ENCODE data around the gene GNAI3.

GNAI3 gene

DNA sequence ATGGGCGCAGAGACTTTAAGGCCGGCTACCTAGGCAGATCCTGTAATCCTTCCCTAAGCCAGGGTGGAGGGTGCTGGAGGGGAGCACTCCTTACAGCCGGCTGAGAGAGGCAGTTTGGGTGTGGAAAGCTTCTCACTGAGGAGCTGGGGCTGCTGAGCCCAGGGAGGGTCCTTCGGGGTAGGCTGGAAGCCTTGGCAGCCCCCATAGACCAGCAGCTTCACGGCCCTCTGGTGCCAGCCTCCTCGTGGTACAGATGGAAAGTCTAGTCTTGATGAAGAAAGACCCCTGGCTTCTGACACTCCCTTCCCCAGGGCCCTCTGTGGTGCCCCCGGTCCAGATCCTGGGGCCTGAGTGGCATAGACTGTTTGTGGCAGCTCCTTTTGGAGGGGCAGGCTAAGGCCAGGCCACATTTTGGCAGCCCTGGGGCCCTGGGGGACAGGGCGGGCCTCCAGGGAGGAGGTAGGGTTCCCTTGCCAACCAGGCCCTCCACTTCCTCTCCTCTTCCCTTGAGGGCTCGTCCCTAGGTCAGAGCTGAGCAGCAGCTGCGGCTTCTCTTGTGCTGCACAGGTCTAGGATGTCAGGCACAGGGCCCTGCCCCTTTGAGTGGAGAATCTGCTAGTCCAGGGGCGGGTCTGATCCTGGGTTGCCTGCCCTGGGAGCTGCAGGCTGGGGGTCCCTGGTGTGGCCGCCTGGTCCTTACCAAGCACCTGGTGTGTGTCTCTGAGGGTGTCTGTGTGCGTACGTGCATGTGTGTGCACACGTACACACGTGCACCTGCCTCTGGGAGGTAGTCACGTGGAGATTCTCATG is 76.0 kb downstream of the GNAI3 start:
- DNase-seq, result no peak

DNA sequence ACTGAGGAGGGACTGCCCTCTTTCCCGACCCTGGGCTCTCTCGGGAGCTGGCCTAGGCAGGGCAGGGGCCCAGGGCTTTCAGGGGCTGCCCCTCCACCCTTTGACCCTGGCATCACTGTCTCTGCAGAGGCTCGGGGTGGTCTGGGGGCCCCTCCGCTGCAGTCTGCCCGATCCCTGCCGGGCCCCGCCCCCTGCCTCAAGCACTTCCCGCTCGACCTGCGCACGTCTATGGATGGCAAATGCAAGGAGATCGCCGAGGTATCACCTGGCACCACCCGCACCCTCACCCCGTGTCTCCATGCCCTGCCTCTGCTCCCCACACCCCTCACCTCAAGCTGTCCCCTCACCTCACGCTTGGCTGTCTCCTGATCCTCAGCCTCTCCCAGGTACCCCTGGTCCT is 76.8 kb downstream of the GNAI3 start:
- no peak for DNase-seq

GRCh38 chr1:109625601-109626560 is 77.5 kb downstream of the GNAI3 start:
- no peak for DNase-seq

GRCh38 chr1:109626682-109627408 is 78.4 kb downstream of the GNAI3 start:
- no peak for DNase-seq

DNA sequence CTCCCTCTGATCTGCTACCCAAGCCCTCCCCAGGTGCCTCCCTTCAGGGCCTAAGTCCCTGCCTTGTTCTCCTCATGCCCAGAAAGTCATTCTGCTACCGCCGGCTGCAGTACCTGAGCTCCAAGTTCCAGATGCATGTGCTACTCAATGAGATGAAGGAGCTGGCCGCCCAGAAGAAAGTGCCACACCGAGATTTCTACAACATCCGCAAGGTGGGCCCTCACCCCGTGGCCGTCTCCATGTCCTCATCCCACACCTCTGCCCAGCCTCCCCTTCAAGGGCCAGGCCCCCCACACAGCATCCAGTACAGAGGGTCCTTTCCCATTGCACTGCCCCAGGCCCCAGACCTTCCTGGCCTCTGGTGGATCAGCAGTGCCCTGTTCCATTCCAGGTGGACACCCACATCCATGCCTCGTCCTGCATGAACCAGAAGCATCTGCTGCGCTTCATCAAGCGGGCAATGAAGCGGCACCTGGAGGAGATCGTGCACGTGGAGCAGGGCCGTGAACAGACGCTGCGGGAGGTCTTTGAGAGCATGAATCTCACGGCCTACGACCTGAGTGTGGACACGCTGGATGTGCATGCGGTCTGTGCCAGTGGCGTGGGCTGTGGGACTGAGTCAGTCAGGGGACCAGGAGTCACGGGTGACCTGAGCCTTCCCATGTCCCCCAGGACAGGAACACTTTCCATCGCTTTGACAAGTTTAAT is 79.4 kb downstream of the GNAI3 start:
- no peak for DNase-seq

DNA sequence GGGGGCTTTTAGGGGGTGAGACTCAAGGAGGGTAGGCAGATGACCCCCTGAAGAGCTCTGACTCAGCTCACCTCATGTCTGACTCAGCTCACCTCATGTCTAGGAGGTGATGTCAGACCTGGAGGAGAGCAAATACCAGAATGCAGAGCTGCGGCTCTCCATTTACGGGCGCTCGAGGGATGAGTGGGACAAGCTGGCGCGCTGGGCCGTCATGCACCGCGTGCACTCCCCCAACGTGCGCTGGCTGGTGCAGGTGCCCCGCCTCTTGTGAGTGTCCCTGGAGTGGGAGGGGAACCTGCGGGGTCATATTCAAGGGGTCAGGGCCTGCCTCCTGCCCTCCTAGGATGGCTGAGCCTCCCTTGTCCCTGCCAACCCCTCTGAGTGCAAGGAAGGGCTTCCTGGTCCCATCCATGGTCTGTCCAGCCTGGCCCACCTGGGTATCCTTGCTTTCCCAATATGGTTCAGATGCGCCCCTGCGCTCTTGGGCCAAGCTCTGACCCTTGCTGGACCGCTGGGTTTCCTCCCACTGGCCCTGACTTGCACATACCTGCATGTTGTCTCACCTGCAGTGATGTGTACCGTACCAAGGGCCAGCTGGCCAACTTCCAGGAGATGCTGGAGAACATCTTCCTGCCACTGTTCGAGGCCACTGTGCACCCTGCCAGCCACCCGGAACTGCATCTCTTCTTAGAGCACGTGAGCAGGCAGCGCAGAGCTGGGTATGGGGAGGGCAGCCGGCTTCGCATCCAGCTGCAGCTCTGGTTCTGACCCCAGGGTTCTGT is 80.3 kb downstream of the GNAI3 start:
- no peak for DNase-seq

GRCh38 chr1:109629372-109630030 is 81.1 kb downstream of the GNAI3 start:
- no peak for DNase-seq

- DNase-seq, result peak; percentile 39
These were observed 81.9 kb downstream of the GNAI3 start for GRCh38 chr1:109630081-109630897.

- no peak for DNase-seq
These were observed 82.6 kb downstream of the GNAI3 start for GRCh38 chr1:109630898-109631512.

- DNase-seq, result no peak
These were observed 83.4 kb downstream of the GNAI3 start for GRCh38 chr1:109631513-109632505.

DNA sequence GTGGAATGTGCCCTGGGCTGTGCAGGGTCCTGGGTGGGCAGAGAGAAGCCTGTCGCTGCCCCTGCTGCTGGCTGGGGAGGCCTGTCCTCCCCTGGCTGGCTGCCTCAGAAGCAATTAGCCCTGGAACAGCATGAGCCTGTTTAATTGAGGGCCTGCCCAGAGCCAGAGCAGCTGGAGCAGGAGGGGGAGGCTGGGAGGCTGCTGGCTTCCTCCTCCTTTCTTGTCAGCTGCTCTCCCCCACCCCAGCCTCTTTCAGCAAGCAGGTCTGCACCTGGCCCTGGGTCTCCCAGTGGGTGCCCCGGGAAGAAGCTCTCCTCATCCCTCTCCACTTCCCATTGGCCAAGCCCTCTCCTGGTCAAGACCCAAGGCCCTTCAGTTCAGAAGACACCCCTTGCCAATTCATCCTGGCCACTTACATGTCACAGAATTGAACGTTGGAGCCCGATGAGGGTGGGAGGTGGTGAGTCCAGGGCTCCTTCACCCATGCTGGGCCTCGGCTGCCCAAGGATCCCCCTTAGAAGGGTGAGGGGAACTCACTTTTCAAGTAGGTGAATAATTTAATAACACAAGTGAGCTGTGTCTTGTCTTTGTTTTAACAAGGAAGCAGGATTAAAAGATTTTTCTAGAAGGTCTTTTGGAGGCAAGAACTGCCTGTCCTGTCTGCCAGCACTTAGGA is 84.4 kb downstream of the GNAI3 start:
- DNase-seq, result no peak

GRCh38 chr1:109634292-109634691 is 85.9 kb downstream of the GNAI3 start:
- no peak for DNase-seq

DNA sequence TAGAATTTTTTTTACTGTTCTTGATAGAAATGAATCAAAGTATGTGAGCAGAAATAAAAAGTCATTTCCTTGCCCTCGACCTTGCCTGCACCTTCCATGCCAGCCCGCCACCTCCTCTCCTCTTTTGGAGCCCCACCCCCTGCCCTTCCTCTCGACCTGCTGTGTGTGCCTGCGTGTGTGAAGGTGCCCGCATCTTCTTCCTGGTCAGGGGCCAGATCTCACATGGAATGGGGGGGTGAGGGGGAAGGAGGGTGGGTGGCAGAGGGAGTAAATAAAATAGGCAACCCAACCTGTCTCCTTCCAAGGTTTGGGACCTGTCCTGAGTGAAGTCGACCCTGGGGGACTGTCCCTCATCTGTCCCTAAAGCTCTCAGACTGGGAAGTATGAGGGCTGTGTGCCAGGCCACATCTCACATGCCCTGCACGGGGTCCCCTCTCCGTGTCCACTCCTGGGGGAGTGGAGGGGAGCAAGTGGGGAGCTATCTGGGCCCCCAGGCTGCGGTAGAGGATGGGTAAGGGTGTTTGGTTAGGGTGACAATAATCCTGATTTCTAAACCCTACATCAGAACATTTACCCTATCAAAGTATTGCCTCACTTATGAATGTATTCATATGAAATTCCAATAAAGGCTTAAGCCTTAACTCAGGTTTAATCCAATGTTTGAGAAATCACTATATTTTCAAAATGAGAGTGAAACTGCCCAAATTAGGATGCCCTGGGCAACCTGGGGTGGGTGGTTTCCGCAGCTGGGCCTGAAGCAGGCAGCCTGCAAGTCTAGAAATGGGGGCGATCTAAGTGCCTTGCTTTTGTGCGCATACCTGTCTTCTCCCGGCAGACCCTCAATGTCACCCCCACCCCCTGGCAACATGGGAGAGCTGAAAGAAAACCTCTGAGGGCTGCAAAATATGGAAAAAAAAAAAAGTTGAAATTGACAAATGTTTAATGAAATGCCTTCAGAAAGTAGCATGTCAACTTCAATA is 86.6 kb downstream of the GNAI3 start:
- DNase-seq, result peak; percentile 29

GRCh38 chr1:109635862-109636200 is 87.4 kb downstream of the GNAI3 start:
- DNase-seq, result no peak

- no peak for DNase-seq
These were observed 88.0 kb downstream of the GNAI3 start for GRCh38 chr1:109636201-109636952.

DNA sequence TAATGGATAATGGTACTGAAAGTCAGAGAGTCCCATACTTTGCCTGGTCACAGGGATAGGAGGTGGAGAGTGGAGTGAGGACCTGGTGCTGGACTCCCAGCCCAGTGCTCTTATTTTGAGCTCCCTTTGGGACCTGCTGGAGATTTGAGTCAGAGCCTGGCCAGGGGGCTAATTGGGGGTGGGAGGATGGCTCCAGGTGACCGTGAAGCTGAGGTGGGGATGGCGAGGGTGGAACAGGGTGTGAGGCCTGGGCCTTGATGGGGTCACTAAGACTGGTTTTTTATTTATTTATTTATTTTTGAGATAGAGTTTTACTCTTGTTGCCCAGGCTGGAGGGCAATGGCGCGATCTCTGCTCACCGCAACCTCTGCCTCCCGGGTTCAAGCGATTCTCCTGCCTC is 89.0 kb downstream of the GNAI3 start:
- no peak for DNase-seq
